Erythroblast (primary cell): ENCODE data around the gene SCNN1B.
"Not testable (repeated sequence)": the region's sequence is repeated elsewhere in the genome, so short reads cannot be mapped to it uniquely, and the experiment has no call there.

Experiments used
- DNase-seq, 2 experiments: peaks; one replicate each; lab custom pipeline; 2025; lab: John Stamatoyannopoulos, UW
- GATA1 ChIP-seq: IDR thresholded peaks from 2 replicates; pipeline ENCODE4 v1.6.1; 2011; ENCODE audit warnings: low read depth, mild to moderate bottlenecking, control low read depth, low read length, moderate library complexity
- POLR2A ChIP-seq: IDR thresholded peaks from 2 replicates; pipeline ENCODE4 v1.6.1; 2011; ENCODE audit warnings: mild to moderate bottlenecking, low read length

The SCNN1B gene

DNA sequence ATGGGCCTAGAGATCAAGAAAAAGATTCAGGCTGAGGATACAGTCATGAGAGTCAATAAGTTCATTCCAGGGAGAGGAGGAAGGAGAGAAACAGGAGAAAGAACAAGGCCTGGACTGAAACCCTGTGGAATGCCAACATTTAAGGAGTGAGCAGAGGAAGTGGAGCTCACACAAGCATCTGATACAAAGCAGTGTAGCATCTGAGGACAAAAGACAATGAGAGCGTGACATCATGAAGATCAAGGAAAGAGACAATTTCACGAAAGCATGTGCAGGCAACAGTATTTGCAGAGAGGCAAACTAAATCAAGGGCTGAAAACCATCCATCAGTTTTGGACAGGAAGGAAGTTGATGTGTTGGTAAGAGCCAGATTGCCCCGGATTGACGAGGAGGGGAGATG is 25.3 kb upstream of the SCNN1B start:
- TF ChIP-seq POLR2A = no peak
- TF ChIP-seq GATA1 = no peak
- DNase-seq = no peak

DNA sequence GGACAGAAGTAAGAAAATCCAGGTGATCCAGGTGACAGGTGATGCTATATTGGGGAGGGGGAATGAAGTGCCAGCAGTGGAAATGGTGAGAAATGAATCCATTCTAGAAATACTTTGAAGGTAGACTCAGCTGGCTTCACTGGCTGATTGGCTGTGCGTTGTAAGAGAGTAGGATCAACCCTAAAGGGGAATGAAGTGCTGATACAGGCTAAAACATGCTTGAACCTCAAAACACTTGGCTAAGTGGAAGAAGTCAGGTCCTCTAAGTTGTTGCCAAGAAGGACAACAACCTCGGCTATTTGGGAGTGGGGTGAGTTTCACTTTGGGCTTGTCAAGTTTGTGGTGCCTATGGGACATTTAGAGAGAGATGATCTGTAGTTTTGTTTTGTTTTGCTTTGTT is 24.1 kb upstream of the SCNN1B start:
- DNase-seq = no peak
- TF ChIP-seq POLR2A (no peak), GATA1 (no peak)

DNA sequence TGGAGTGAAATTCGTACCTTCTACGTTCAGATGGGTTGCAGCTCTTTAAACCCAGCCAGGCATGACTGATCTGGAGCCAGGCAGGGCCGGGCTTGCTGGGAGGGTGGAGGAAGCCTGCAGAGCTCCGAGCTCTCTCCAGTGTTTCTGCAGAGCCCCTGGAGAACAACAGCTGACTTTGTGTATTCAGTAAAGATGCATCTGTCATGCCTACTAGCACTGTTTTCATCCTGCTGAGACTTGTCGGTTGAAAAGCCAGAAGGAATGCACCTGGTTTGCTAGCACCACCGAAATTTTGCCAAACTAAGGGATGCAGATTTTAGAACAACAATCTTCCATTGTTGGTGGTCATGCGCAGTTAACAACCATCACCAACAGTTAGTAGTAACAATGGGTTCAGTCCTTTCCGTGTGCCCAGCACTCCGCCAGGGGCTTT is 22.4 kb upstream of the SCNN1B start:
- TF ChIP-seq POLR2A = no peak
- TF ChIP-seq GATA1 = no peak
- DNase-seq = no peak

DNA sequence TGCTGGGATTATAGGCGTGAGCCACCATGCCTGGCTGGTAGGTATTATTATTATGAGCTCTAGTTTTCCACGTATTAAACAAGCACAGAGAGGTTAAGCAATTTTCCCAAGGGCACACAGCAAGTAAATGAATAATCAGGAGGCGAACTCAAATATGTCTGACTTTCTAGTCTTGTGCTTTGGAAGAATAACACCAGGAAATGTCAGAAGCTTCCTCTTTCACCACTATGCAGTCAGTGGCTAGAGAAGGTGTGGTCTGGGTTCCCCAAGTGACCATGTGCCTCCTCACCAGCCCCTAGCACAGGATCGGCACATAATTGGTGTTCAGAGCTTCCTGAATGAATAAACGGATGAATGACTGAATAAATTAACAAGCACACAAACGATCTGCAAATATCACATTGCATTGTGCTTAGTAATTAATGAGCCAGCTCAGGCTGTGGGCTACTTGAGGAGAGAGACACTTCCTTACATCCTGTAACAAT is 21.6 kb upstream of the SCNN1B start:
- DNase-seq = no peak
- TF ChIP-seq GATA1 = no peak
- no peak for TF ChIP-seq POLR2A

DNA sequence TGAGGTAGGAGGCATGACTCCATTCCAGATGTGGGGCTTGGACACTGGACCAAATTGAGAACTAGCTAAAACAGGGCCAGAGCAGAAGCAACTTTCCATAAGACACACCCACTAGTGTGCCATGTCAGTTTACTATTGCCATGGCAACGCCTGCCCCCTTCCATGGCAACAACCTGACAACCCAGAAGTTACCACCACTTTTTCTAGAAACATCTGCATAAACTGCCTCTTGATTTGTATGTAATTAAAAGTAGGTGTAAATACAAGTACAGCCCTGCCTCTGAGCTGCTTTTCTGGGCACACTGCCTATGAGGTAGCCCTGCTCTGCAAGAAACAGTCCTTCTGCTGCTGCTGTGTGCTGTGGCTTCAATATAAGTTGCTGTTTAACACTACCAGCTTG is 19.5 kb upstream of the SCNN1B start:
- DNase-seq = peak; percentile 2 to 19
- TF ChIP-seq POLR2A = no peak
- TF ChIP-seq GATA1 = no peak

DNA sequence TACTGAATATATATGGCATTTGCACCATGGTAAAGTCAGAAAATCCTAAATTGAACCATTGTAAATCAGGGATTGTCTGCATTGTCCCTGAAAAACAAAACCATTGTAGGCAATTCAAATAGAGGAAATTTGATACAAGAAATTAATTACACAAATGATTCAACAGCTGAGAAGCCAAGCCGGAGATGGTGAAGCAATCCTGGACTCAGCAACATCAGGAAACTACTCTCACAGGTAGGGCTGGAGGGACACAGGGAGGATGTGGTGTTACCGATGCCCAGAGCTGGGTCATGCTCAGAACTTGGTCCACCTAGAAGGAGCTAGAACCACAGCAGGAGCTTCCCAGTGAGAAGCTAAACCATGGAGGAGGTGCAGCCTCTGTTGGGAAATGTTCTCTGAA is 18.5 kb upstream of the SCNN1B start:
- no peak for TF ChIP-seq GATA1
- TF ChIP-seq POLR2A = no peak
- DNase-seq = no peak

DNA sequence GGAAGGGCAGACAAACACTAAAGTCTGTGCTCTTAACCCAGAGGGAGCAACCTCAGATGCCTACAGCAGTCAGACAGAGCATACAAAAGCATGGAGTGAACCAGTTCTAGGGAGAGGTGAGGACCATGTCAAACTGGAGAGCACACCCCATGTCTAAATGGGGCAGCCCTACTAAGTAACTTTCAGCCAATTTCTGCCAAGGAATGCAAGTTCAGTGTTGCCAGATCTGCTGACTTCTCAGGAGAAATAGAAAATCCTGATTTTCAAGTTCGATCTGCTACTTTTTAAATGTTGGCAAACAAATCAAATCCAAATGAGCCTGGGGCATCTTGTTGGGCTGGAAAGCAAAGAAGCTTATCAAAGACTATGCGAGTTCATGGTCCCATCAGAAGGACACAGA is 17.5 kb upstream of the SCNN1B start:
- TF ChIP-seq POLR2A = no peak
- TF ChIP-seq GATA1 = no peak
- no peak for DNase-seq

DNA sequence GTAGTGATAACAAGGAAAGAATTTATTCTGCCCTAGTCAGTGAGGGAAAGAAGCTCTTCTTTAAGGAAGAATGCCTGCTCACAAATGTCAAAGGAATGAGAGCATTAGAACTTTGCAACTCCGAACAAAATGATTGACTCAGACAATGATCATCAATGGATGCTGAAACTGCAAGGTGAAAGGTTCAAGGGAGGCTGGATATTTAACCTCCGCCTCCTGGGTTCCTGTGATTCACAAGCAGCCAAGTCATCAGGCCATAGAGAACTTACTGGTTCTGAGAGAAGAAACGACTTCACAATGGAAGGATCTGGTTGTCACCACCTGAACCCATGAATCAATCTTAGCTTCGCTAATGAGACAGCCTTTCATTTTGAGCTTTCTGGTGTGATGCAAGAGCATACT is 16.0 kb upstream of the SCNN1B start:
- DNase-seq = no peak
- TF ChIP-seq POLR2A (no peak), GATA1 (no peak)

DNA sequence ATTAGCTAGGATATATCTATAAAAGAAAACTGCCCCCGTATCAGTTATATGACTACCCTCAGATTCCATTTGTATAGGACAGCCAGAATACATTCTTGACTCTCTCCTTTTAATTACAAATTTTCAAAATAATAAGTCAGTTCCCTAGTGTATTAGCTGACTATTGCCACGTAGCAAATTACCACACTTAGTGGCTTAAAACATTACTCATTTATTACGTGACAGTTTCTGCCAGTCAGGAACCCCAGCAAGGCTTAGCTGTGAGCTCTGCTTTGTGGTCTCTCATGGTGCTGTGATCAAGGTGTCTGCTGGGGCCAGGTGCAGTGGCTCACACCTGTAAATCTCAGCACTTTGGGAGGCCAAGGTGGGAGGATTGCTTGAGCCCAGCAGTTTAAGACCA is 13.9 kb upstream of the SCNN1B start:
- no peak for TF ChIP-seq GATA1
- TF ChIP-seq POLR2A = no peak
- no peak for DNase-seq

DNA sequence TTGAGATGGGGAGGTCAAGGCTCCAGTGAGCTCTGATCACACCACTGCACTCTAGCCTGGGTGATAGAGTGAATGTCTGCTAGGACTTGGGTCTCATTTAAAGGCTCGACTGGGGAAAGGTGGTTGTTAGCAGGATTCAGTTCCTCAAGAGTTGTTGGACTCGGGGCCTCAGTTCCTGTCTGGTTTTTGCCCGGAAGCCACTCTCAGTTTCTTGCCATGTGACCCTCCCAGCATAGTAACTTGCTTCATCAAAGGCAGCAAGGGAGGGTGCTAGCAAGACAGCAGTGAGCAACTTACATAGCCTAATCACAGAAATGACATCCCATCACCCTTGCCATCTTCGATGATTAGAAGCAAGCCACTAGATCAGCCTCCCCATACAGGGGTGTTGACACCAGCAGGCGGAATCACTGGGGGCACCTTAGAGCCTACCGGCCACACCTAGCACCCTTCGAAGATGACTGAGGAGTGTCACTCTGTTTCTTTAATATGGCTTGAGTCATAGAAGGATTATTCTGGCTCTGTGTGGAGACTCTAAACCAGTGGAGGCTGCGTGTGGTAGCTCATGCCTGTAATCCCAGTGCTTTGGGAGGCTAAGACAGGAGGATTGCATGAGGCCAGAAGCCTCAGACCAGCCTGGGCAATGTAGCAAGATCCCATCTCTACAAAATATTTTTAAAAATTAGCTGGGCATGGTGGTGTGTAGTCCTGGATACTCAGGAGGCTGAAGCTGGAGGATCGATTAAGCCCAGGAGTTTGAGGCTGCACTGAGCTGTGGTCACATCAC is 13.2 kb upstream of the SCNN1B start:
- no peak for DNase-seq
- TF ChIP-seq POLR2A = no peak
- no peak for TF ChIP-seq GATA1

DNA sequence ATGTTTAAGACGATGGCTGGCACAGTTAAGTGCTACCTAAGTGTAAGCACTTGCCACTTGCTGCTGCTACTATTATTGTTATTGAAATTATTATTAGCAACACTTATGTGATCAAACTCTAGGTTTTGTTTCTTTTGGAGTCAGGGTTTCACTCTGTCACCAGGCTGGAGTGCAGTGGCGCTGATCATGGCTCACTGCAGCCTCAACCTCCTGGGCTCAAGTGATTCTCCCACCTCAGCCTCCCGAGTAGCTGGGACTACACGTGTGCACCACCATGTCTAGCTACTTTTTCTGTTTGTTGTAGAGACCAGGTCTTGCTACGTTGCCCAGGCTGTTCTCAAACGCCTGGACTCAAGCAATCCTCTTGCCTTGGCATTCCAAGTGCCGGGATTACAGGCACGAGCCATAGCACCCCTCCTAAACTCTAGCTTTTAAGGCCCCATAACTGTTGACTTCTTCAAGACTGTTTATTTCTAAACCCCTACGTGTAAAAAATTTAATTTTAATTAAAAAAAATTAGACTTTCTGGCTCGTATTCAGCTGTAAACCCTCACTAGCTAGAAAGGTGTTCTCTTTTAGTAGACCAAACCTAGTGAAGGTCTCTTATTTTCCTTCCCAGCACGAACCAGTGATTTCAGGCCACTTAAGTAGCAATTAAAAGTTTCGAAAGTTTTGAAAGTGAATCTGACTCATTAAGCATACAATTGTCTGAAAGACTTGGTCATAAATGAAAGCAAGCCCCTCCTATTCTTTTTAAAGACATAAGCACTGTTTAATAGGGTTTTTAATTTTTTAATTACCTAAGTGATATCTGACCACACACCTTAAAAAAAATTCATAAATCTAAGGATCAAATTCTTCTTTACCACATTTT is 11.7 kb upstream of the SCNN1B start:
- no peak for DNase-seq
- TF ChIP-seq GATA1 (no peak), POLR2A (no peak)

DNA sequence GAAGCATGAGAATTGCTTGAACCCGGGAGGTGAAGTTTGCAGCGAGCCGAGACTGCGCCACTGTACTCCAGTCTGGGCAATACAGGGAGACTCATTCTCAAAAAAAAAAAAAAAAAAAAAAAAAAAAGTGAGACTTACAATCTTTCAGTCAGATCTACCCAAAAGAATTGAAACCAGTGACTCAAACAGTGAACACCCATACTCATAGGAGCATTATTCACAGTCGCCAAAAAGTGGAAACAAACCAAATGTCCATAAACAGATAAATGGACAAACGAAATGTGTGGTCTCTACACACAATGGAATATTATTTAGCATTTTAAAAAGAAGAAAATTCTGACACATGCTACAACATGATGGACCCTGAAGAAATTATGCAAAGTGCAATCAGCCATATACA is 9.1 kb upstream of the SCNN1B start:
- no peak for DNase-seq
- no peak for TF ChIP-seq POLR2A
- TF ChIP-seq GATA1 = no peak

DNA sequence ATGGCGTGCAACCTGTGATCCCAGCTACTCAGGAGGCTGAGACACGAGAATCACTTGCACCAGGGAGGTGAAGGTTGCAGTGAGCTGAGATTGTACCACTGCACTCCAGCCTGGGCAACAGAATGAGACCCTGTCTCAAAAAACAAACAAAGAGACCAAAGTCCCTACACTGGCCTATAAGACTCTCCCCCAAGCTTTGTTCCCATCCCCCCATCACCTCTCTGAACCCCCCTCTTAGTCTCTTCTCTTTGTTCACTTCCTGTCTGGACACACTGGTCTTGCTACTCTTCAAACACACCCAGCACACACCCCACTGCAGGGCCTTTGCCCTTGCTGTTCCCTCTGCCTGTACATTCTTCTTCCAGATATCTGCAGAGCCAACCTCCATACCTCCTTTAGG is 7.8 kb upstream of the SCNN1B start:
- DNase-seq = no peak

DNA sequence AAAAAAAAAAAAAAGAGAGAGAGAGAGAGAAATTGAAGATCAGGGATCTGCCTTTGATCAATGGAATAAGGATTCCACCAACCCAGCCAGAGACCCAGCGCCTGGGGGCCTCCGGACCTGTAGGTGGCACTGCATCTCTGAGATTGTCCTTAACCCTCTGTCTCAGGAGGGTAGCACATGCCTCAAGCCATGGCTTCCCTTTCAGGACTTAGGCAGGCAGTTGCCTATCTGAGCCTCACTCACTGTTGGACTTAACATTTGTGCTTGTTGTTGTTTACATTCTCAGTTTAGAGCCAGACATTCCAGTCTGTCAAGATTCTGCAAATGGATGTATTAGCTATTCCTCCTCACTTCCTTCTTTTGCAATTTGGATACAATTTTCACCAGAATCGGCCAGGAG is 5.1 kb upstream of the SCNN1B start:
- peak; percentile 10 to 22 for DNase-seq
- TF ChIP-seq GATA1 (no peak), POLR2A (no peak)

More for the DNA sequence above, 7.8 kb upstream of the SCNN1B start:
- no peak for TF ChIP-seq POLR2A
- no peak for TF ChIP-seq GATA1

DNA sequence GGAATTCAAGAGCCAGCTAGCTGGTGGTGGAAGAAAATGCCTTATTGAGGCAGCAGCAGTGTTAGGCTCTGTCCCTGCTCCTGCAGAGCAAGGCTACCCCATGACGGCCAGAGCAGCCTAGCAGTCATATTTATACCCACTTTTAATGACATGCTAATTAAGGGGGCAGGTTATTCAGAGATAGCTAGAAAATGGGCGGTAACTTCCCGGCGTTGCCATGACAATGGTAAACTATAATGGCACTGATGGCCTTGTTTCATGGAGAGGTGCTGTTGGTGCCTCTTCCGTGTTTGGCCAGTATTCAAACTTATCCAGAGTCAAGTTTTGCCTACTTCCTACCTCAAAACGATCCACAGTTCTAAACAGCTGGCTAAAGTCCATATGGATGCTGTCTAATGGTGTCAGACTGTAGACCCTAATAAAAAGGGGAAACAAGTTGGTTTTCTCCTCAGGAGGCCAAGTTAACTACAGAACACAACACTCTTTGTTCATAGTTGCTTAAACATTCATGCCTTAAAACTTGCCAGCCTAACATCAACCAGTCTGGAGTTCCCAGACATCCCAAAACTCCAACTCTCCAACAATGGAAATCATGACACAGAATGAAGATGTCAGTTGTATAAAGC is 3.7 kb upstream of the SCNN1B start:
- DNase-seq = no peak
- TF ChIP-seq POLR2A = no peak
- no peak for TF ChIP-seq GATA1

DNA sequence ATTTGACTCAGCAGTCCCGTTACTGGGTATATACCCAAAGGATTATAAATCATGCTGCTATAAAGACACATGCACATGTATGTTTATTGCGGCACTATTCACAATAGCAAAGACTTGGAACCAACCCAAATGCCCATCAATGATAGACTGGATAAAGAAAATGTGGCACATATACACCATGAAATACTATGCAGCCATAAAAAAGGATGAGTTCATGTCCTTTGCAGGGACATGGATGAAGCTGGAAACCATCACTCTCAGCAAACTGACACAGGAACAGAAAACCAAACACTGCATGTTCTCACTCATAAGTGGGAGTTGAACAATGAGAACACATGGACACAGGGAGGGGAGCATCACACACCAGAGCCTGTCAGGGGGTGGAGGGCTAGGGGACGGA is 2.3 kb upstream of the SCNN1B start:
- not testable (repeated sequence) for DNase-seq
